Right ventricle myocardium superior (tissue), 1 donor: ENCODE measurements around the gene SLC39A11. TPM values are rescaled to one million over a fixed set of nuclear protein-coding genes. Genes with fewer than 3 reads are reported as not detected.
"Not testable (repeated sequence)": the region's sequence is repeated elsewhere in the genome, so short reads cannot be mapped to it uniquely, and the experiment has no call there.

ENCODE experiments used
- ATAC-seq: fragments of 200-7000 bp; cut with Tn5 transposase; one replicate; pipeline ENCODE4 v1.9.1; 2020; ENCODE audit warnings: mild to moderate bottlenecking; ENCODE audit not compliant: poor library complexity
- DNase-seq: peaks from one replicate; pipeline ENCODE4 v3.0.0-alpha.2; 2020
- intact Hi-C: fragments of 100-400 bp; cut with DNase I; formaldehyde crosslinking; loops from one replicate; pipeline ENCODE4 v1.11.2; 2022
- total RNA-seq: library from RNA; stranded (reverse); fragmentation: NEBNext Ultra II Directional; extraction: Animal tissue kit (Norgen Biotek cat#: 25700); gene quantifications from one replicate; pipeline ENCODE4 v1.2.1, GENCODE V29; 2021
- donor health status: DM: no; HTN: yes; CAD: no; lungs with severe emphysema.

Gene SLC39A11
- total RNA-seq, 1 donor from 2014 or later, result 5.5 TPM

DNA sequence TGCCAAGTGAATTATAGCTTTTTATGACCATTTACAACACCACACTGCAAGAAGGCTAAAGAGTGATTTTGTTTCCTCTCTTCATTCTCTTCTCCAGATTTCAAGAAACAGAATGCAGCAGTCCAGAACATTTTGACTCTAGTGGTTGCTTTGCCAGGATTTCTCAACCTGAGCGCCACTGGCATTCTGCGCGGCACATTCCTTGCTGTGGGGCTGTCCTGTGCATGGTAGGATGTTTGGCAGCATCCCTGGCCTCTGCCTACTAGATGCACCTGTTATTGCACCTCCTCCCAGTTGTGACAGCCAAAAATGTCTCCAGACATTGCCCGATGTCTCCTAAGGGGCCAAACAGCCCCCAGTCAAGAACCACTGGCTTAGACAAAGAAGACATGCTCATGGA, 25.7 kb upstream of the SLC39A11 start:
- no peak for DNase-seq
- intact Hi-C loops, result no loop called here
- no peak for ATAC-seq

DNA sequence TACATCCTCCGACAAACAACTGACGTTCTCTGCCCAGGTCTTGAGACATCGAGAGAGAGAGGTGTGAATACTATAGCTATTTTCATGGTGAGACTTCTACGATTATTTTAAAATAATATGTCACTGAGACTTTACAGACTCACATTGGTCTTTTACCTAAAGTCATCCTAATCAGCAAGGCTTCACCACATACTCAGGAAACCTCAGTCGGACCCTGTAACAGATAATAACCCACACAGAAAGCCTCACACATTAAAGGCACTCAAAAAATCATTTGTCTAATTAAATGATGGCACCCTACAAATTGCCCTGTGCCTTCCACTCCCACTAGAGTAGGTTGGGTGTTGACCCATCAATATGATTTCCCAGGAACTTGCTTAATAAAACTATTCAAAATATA, 19.8 kb upstream of the SLC39A11 start:
- ATAC-seq (no peak), DNase-seq (no peak)
- intact Hi-C loops, result no loop called here

- DNase-seq (no peak), ATAC-seq (no peak)
- intact Hi-C loops, result no loop called here
Observed at GRCh38 chr17:73111386-73111785, 18.9 kb upstream of the SLC39A11 start.

DNA sequence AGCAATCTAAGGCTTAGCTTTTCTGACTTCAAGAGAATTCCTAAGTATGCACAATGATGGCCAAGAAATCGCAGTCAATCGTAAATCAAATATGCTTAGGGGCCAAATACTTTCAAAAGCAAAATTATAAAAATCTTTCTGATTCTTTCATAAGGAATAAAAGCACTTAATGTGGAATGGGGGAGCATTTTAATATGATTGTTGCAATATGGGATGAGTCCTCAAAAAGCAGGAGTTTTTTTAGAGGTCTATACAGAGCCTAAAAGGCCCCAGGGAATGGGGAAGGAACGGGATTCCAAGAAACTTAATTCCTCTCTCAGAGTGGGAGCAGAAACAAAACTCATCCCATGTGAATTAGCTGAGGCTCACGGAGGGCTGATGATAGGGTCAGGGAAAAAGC, 14.7 kb upstream of the SLC39A11 start:
- no peak for DNase-seq
- intact Hi-C loops, result no loop called here
- no peak for ATAC-seq

GRCh38 chr17:73105431-73105830, 12.9 kb upstream of the SLC39A11 start:
- no peak for ATAC-seq
- no peak for DNase-seq
- intact Hi-C loops, result no loop called here

DNA sequence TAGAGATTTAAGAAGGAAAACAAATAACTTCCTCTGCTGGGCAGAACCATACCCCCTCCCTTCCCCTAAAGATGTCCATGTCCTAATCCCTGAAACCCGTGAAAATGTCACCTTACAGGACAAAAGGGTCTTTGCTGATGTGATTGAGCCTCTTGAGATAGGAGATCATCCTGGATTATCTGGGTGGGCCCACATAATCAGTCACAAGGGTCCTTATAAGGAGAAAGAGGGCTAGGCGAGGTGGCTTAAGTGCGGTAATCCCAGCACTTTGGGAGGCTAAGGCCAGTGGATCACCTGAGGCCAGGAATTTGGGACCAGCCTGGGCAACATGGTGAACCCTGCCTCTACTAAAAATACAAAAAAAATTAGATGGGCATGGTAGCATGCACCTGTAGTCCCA, 12.0 kb upstream of the SLC39A11 start:
- ATAC-seq (no peak), DNase-seq (no peak)
- intact Hi-C loops, result no loop called here

DNA sequence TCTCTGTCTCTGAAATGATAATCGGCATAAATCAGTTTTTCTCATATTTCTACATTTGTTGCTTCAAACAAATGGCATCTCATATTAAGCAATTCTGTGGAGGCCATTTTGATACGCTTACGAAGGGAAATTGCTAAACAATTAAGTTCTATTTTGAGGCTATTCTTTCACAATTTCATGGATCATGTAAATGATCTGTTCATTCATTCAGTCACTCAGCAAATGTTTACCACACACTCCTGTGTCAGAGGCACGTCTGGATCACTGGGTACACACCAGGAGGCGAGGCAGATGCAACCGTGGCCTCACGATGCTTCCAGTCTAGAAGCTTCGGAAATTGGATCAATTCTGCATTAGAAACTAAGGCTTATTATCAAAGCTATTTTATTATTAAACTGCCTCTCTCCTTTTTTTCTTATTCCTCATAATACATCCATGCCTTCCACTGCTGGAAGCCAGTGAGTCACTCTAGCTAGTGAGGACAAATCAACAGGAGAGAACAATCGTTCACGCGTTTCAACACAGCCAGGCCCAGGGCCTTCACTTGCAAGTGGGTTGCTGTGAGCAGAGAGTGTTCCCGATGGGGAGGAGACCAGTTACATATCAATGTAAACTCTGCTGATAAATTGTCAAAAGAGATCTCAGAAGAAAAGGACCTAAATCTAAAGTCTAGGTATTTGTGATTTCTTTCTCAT, 11.3 kb upstream of the SLC39A11 start:
- intact Hi-C loops, result no loop called here
- ATAC-seq (no peak), DNase-seq (no peak)

GRCh38 chr17:73101031-73101430, 8.5 kb upstream of the SLC39A11 start:
- intact Hi-C loops, result no loop called here
- no peak for DNase-seq
- ATAC-seq, result no peak

GRCh38 chr17:73100363-73100762, 7.9 kb upstream of the SLC39A11 start:
- no peak for ATAC-seq
- intact Hi-C loops, result no loop called here
- no peak for DNase-seq

GRCh38 chr17:73099511-73099910, 7.0 kb upstream of the SLC39A11 start:
- ATAC-seq (no peak), DNase-seq (no peak)
- intact Hi-C loops, result no loop called here

- ATAC-seq (no peak), DNase-seq (no peak)
- intact Hi-C loops, result no loop called here
Observed at GRCh38 chr17:73098919-73099318, 6.4 kb upstream of the SLC39A11 start.

DNA sequence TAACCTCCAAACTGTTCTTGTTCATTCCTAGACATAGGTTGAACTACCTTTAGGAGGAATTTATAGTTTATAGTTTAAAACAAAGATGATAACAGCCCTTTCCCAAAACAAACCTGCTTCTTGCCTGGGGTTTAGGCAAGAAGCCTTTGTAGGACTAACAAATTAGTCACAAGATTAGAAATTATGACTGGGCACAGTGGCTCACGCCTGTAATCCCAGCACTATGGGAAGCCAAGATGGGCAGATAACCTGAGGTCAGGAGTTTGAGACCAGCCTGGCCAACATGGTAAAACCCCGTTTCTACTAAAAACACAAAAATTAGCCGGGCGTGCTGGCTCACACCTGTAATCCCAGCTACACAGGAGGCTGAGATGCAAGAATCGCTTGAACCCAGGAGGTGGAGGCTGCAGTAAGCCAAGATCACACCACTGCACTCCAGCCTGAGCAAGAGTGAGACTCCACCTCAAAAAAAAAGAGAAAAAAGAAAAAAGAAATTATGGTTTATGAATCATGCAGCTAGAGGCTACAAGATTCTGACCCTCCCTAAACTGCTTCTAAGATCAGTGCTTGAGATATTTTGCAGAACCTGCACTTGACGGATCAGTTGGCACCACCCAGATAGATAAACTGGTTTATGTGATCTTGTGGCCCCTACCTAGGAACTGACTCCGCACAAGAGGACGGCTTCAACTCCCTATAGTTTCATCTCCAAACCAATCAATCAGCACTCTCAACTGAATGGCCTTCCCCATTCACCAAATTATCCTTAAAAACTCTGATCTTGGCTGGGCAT, 5.7 kb upstream of the SLC39A11 start:
- intact Hi-C loops, DNase-seq, ATAC-seq: not testable (repeated sequence)

DNA sequence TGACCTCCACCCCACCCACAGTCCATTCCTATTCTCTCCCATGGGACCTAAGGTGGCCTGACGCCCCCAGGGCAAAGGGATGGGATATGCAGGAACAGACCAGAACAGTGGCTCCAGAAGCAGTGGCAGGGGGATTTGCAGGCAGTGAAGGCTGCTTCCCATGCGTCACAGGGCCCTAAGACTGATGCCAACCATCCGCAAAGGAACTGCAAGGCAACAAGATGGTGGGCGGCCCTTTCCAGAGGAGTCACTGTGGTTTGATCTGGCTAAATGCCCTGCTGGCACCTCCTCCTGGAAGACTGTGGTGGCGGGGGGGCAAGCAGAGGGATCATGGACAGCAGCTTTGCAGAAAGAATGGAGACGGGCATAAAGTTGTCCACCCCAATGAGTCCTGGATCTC, 4.4 kb upstream of the SLC39A11 start:
- intact Hi-C loops, result no loop called here
- ATAC-seq (no peak), DNase-seq (no peak)

DNA sequence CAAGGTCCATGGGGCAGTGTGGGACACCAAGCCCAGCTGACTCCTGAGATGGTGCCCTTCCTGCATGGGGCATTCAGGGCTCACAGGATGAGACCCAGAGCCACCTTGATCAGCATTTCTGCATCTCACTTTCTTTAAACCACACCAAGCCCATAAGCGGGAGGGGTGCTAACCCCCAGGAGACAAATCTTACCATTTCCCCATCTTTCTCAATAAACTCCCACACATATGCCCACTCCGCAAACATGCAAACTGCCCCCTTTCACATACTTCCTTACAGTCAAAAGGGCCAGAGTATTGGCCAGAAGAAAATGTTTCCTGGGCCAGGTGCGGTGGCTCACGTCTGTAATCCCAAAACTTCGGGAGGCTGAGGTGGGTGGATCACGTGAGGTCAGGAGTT, 3.7 kb upstream of the SLC39A11 start:
- DNase-seq (no peak), ATAC-seq (no peak)
- intact Hi-C loops, result no loop called here

DNA sequence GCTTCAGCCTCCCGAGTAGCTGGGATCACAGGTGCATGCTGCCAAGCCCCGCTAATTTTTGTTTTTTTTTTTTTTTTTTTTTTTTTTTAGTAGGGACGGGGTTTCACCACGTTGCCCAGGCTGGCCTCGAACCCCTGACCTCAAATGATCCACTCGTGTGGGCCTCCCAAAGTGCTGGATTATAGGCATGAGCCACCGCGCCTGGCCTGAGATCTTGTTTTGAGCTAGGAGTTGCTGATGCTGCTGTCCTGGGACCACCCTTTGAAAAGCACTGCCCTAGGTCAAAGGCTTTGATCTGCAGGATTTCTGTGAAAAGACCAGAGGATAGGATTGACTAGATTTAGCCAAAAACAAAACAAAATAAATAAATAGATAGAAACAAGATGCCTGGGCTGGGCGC, 798 bp upstream of the SLC39A11 start:
- DNase-seq, result no peak
- intact Hi-C loops, result no loop called here
- ATAC-seq, result no peak

DNA sequence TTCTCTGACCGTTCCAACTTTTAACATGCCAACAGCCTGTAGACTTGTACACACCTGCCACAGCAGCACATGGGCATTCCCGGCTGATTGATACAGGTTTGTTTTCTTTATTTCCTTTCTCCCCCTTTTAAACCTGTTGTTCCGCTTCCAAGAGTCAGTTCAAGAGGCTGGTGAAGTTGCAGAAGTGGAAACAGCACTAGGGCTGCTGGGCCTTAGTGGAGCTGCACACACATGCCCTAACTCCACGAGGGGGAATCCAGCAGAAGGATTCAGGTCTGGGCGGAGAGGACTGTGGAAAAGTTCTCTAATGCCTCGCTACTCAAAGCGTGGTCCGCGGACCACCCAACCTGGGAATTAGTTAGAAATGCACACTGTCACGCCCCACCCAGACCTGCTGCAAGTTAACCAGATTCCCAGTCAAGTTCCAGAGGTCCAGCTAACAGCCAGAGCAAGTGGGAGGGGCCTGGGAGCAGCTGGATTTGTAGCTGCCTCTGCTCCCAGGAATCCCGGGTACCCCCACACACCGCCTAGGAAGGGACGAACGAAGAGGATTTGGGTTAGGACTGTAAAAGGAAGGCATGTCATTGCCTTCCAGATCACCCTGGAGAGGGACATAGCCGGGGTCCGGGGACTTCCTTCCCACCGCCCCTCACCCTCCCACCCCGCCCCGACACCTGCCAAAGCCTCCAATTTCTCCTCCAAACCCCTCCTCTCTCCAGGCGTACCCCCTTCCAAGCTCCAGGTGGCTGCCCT, 542 bp downstream of the SLC39A11 start:
- peak; percentile 53 for DNase-seq
- intact Hi-C loops, result no loop called here
- peak; percentile 58 for ATAC-seq

GRCh38 chr17:73091410-73091769, 1.1 kb downstream of the SLC39A11 start:
- intact Hi-C loops, result no loop called here
- no peak for DNase-seq
- no peak for ATAC-seq

GRCh38 chr17:73090396-73091202, 1.9 kb downstream of the SLC39A11 start:
- intact Hi-C loops, result no loop called here
- DNase-seq (no peak), ATAC-seq (no peak)
